ENCODE data around the gene NAMPT.

Gene NAMPT

DNA sequence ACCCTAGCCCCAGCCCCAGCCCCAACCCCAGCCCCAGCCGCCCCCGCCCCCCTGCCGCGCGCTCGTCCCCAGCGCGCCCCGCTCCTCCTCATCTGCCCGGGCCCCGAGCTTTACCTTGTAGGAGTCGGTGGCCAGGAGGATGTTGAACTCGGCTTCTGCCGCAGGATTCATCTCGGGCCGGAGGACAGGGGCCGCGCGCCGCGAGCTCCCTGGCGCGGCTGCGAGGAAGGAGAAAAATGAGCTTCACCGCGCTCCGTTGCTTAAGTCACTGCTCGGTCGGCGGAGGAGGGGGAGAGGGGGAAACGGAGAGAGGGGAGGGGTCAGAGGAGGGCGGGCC lies at the start of gene NAMPT:
Gene NAMPT, minus strand, starts transcription at position 270 of the 337 bp plus-strand sequence. Its CDS starts 99 bp downstream, at position 171.
- TF ChIP-seq, protein P1, sequence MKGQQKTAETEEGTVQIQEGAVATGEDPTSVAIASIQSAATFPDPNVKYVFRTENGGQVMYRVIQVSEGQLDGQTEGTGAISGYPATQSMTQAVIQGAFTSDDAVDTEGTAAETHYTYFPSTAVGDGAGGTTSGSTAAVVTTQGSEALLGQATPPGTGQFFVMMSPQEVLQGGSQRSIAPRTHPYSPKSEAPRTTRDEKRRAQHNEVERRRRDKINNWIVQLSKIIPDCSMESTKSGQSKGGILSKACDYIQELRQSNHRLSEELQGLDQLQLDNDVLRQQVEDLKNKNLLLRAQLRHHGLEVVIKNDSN (IDR thresholded peaks at IDR 0.05), result no peak
- TF ChIP-seq TCF12 (IDR thresholded peaks at IDR 0.05; ENCODE audit: low read depth), result peak; percentile 38; the same call in 1 of the 2 replicates
- 0 out of 2 replicates have a peak, but pooled peaks have one; percentile 21 for TF ChIP-seq CEBPB (IDR thresholded peaks at IDR 0.05)
- no peak for TF ChIP-seq NFIC (IDR thresholded peaks at IDR 0.05)
- TF ChIP-seq TEAD4 (IDR thresholded peaks at IDR 0.05), result peak; percentile 17; the same call in 1 of the 2 replicates
- peak; percentile 41; the same call in 1 of the 2 replicates for TF ChIP-seq TAF1 (IDR thresholded peaks at IDR 0.05; ENCODE audit: low read depth)

DNA sequence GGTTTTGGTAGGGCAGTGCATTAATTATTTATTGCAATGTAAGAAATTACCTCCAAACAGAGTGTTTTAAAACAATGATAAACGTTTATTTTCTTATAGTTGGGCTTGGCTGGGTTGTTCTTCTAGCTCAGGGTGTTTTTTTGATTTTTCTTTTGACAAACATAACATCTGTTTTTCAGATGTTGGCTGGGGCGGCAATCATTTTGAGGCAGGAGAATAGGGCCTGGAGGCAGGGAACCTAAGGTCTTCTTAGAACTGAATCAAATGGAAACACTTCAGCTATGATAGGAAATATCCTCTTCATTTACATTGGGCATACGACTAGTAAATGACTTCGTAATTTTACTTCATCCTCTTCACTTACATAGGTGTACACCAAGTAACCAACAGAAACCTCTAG lies 47.4 kb upstream of the NAMPT start:
- TF ChIP-seq, protein P2, sequence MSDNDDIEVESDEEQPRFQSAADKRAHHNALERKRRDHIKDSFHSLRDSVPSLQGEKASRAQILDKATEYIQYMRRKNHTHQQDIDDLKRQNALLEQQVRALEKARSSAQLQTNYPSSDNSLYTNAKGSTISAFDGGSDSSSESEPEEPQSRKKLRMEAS (IDR thresholded peaks at IDR 0.05), result no peak
- no peak for TF ChIP-seq ZBTB7A (IDR thresholded peaks at IDR 0.05; ENCODE audit: low read depth)
- no peak for TF ChIP-seq TCF12 (IDR thresholded peaks at IDR 0.05; ENCODE audit: low read depth)
- no peak for TF ChIP-seq EP300 (IDR thresholded peaks at IDR 0.05; ENCODE audit: borderline replicate concordance)
- no peak for TF ChIP-seq CEBPB (IDR thresholded peaks at IDR 0.05)

DNA sequence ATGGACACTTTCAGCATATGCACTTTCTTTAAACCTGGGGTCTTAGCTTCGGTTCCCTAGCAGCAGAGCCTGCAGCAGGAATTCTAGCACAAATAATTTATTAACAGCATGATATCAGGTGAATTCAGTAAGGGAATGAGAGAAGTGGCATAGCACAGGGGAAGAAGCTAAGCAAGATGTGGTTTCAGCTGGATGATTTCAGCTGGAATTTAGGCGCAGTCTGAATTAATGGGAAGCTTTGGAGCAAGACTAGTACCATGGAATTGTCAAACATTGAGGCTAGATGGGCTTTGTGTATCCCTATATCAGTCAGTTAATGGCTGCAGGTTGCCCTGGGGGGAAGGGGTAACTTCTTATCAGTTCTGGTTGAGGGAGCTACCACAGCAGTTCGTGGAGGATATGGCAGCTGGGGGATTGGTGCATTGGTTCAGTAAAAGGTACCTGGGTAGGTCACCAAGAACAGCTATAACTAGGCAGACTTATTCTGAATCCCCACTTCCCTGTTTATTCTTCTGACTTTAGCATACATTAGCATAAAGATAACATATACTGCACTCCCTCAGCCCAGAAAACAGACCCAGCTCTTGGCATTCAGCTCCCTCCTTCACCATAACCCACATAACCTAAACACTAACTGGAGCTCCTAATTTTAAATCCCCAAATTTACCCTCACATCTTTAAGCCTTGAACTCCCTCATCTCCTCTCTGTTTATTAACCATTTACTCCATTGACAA lies 46.8 kb upstream of the NAMPT start:
- TF ChIP-seq ZBTB7A (IDR thresholded peaks at IDR 0.05; ENCODE audit: low read depth) (no peak), CREB1 (IDR thresholded peaks at IDR 0.05; ENCODE audit: low read depth) (no peak)
- TF ChIP-seq, protein P3, sequence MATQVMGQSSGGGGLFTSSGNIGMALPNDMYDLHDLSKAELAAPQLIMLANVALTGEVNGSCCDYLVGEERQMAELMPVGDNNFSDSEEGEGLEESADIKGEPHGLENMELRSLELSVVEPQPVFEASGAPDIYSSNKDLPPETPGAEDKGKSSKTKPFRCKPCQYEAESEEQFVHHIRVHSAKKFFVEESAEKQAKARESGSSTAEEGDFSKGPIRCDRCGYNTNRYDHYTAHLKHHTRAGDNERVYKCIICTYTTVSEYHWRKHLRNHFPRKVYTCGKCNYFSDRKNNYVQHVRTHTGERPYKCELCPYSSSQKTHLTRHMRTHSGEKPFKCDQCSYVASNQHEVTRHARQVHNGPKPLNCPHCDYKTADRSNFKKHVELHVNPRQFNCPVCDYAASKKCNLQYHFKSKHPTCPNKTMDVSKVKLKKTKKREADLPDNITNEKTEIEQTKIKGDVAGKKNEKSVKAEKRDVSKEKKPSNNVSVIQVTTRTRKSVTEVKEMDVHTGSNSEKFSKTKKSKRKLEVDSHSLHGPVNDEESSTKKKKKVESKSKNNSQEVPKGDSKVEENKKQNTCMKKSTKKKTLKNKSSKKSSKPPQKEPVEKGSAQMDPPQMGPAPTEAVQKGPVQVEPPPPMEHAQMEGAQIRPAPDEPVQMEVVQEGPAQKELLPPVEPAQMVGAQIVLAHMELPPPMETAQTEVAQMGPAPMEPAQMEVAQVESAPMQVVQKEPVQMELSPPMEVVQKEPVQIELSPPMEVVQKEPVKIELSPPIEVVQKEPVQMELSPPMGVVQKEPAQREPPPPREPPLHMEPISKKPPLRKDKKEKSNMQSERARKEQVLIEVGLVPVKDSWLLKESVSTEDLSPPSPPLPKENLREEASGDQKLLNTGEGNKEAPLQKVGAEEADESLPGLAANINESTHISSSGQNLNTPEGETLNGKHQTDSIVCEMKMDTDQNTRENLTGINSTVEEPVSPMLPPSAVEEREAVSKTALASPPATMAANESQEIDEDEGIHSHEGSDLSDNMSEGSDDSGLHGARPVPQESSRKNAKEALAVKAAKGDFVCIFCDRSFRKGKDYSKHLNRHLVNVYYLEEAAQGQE (IDR thresholded peaks at IDR 0.05; ENCODE audit: low read depth), result no peak

DNA sequence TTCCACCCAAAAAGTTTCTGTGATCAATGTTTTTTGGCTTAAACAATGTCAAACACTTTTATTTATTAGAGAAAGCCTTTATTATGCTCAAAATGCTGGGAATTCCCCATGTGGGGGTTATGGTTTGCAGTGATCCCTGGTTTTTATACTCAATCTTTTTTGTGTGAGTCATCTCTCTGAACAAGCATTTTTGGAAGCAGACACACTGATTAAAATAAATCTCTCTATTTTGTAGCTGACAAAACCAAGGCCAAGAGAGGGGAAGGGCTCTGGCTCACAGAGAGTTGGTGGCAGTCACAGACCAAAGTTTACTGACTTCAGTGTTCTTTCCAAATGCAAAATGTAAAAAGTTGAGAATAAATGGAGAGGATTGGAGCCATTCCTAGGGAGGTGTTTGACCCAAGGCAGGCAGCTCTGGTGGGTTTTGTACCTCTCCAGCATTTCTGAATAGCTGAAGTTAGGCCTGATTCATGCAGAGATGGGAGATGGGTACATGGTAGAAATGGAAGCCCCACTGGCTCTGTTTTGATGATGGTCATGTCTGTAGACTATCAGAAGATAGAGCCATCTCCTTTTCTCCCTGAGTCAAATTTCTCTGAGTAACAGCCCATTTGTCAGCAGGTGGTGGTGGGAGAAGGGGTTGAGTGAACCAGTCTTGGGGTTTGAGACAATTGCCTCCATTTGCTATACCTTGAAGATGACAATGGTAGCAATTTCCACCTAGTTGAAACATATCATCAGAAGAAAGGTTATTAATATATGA lies 45.4 kb upstream of the NAMPT start:
- TF ChIP-seq CREB1 (IDR thresholded peaks at IDR 0.05; ENCODE audit: low read depth), result no peak
- TF ChIP-seq FOXM1 (IDR thresholded peaks at IDR 0.05; ENCODE audit: borderline replicate concordance, low read depth), result no peak
- TF ChIP-seq RAD21 (IDR thresholded peaks at IDR 0.05; ENCODE audit: low read depth), result no peak
- TF ChIP-seq, protein P3 (IDR thresholded peaks at IDR 0.05; ENCODE audit: low read depth), result no peak
- no peak for TF ChIP-seq EGR1 (IDR thresholded peaks at IDR 0.05)
- TF ChIP-seq, protein P2 (IDR thresholded peaks at IDR 0.05), result no peak

DNA sequence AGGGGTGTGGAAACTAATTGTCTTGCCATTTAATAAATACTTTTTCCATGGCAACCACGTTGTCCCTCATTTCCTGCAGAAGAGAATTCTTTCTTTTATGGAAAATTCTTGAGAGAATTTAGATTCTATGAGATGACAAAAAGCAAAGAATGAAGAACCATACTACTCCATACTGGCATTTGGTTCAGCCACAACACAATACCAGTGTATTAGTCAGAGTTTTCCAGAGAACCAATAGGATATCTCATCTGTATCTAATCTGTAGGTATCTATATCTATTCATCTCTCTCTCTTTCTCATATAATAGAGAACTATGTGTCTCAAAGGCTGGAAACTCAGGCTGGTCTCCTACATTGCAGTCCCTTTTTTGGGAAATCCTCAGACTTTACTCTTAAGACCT lies 44.6 kb upstream of the NAMPT start:
- TF ChIP-seq EGR1 (IDR thresholded peaks at IDR 0.05), result no peak
- no peak for TF ChIP-seq RAD21 (IDR thresholded peaks at IDR 0.05; ENCODE audit: low read depth)
- TF ChIP-seq, protein P2 (IDR thresholded peaks at IDR 0.05), result no peak
- TF ChIP-seq, protein P1 (IDR thresholded peaks at IDR 0.05), result no peak
- no peak for TF ChIP-seq CEBPB (IDR thresholded peaks at IDR 0.05)
- TF ChIP-seq, protein P3 (IDR thresholded peaks at IDR 0.05; ENCODE audit: low read depth), result no peak
- TF ChIP-seq CREB1 (IDR thresholded peaks at IDR 0.05; ENCODE audit: low read depth), result no peak
